ENCODE measurements around the gene POU2F3. TPM values are rescaled to one million over a fixed set of nuclear protein-coding genes. Genes with fewer than 3 reads are reported as not detected.

POU2F3 gene
- total and polyA plus RNA-seq, 8 donors, result 0.12 to 2.6 (median 0.25) TPM

DNA sequence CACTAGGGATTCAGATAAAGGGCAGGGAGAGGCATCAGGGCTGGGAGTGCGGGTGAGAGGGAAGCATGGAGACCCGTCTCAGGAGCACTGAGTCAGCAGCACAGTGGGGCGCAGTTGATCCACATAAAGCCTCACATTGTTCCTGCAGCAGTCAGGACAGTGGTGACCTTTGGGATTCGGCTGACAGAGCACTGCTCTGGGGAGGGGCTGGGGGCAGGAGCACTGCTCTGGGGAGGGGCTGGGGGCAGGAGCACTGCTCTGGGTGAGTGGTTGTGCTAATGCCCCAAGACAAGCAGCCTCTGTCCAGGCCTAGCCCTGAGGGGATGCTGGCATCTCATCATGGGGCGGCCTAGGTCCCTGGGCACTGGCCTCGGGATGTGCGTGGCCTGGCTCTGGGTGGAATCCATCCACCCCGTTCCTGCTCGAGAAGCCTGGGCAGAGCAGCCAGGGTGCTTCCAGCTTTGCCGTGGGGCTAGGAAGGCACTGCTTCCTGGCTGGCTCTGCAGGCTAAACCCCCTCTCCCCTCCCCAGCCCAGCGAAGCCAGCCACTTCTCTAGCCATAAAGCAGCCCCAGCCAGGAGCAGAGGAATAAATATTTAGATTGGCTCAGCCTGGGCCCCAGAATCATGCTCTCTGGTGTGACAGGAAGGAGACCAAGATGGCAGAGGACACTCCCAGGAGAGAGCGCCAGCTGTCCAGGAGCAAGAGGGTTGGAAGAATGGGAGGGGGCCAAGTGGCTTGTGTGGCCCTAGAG, 21.8 kb upstream of the POU2F3 start:
- DNase-seq, result peak in 2 of 6 donors; percentile 60 to 69
- no peak overlapping the region for H3K27ac ChIP-seq
- peaks cover 19 to 49% (median 28%) of the 10 kb centered on the region in 3 donors for H3K4me1 ChIP-seq
- H3K4me3 ChIP-seq, result no peak overlapping the region
- TF ChIP-seq, protein P1, sequence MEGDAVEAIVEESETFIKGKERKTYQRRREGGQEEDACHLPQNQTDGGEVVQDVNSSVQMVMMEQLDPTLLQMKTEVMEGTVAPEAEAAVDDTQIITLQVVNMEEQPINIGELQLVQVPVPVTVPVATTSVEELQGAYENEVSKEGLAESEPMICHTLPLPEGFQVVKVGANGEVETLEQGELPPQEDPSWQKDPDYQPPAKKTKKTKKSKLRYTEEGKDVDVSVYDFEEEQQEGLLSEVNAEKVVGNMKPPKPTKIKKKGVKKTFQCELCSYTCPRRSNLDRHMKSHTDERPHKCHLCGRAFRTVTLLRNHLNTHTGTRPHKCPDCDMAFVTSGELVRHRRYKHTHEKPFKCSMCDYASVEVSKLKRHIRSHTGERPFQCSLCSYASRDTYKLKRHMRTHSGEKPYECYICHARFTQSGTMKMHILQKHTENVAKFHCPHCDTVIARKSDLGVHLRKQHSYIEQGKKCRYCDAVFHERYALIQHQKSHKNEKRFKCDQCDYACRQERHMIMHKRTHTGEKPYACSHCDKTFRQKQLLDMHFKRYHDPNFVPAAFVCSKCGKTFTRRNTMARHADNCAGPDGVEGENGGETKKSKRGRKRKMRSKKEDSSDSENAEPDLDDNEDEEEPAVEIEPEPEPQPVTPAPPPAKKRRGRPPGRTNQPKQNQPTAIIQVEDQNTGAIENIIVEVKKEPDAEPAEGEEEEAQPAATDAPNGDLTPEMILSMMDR (IDR thresholded peaks at IDR 0.05), result no peak
- H3K27me3 ChIP-seq, result no peaks in the 10 kb centered on the region
- WGBS, 2 donors, result 54 to 55% methylated on average over 12 of the region's 12 CpGs
- no peak for FAIRE-seq
- intact Hi-C loops (cut with DNase I), result no loop called here
- no peaks in the 10 kb centered on the region for H3K36me3 ChIP-seq
- H3K9me3 ChIP-seq, result no peaks in the 10 kb centered on the region
- peak; percentile 39 to 72 (median 53) for ATAC-seq

GRCh38 chr11:120218695-120219033, 21.3 kb upstream of the POU2F3 start:
- Histone ChIP-seq H3K27me3 (no peaks in the 10 kb centered on the region), H3K4me3 (no peak overlapping the region), H3K36me3 (no peaks in the 10 kb centered on the region), H3K4me1 (peaks cover 19 to 45% (median 28%) of the 10 kb centered on the region in 3 donors), H3K27ac (no peak overlapping the region), H3K9me3 (no peaks in the 10 kb centered on the region)
- DNase-seq, result no peak
- FAIRE-seq, result no peak
- 66 to 71% methylated on average over 10 of the region's 10 CpGs for WGBS, 2 donors
- intact Hi-C loops (cut with DNase I), result no loop called here
- TF ChIP-seq, protein P1 (IDR thresholded peaks at IDR 0.05), result no peak
- no peak for ATAC-seq

GRCh38 chr11:120219232-120219937, 20.6 kb upstream of the POU2F3 start:
- no peak overlapping the region for H3K4me3 ChIP-seq
- no peaks in the 10 kb centered on the region for H3K36me3 ChIP-seq
- DNase-seq, result peak in 1 of 6 donors; percentile 43
- TF ChIP-seq, protein P1 (IDR thresholded peaks at IDR 0.05), result no peak
- no peaks in the 10 kb centered on the region for H3K27me3 ChIP-seq
- H3K4me1 ChIP-seq, result peaks cover 19 to 45% (median 28%) of the 10 kb centered on the region in 3 donors
- intact Hi-C loops (cut with DNase I), result no loop called here
- ATAC-seq, result peak in 3 of 4 donors; percentile 5 to 35 (median 28)
- no peaks in the 10 kb centered on the region for H3K9me3 ChIP-seq
- FAIRE-seq, result no peak
- peak overlapping the region in 1 of 4 donors; percentile 22 for H3K27ac ChIP-seq
- 59 to 61% methylated on average over 13 of the region's 13 CpGs for WGBS, 2 donors

- H3K27ac ChIP-seq, result peak overlapping the region in 1 of 4 donors; percentile 22
- H3K27me3 ChIP-seq, result no peaks in the 10 kb centered on the region
- peaks cover 19 to 40% (median 28%) of the 10 kb centered on the region in 3 donors for H3K4me1 ChIP-seq
- DNase-seq (peak in 1 of 6 donors; percentile 7), FAIRE-seq (no peak), ATAC-seq (no peak)
- H3K4me3 ChIP-seq, result no peak overlapping the region
- no peaks in the 10 kb centered on the region for H3K36me3 ChIP-seq
- H3K9me3 ChIP-seq, result no peaks in the 10 kb centered on the region
- 55 to 56% methylated on average over 9 of the region's 9 CpGs for WGBS, 2 donors
- intact Hi-C loops (cut with DNase I), result loop anchor here in 1 of 3 donors (10.0 kb wide), 1 partner anchor 45 kb away; no protein-coding TSS in a partner anchor
- TF ChIP-seq, protein P1 (IDR thresholded peaks at IDR 0.05), result no peak
These were observed 19.8 kb upstream of the POU2F3 start for GRCh38 chr11:120219938-120220746.

Measured in pancreas (tissue), 10 donors.